DMS79 (cell line): ENCODE data around the gene CCDC171.

ENCODE experiments used
- DNase-seq: peaks from one replicate; lab custom pipeline; 2025; lab: John Stamatoyannopoulos, UW

Gene CCDC171

DNA sequence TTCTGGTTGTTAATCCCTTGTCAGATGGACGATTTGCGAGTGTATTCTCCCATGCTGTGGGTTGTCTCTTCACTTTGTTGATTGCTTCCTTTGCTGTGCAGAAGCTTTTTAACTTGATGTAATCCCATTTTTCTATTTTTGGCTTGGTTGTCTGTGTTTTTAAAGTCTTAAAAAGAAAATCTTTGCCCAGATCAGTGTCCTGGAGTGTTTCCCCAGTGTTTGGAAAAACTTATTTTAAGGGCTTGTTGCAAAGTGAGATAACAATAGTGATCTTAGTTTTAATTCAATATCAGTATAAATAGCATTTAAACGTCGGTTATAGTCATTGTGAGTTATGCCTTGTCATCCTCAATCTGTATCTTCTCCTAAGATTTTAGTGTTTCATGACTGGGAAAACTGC lies 329.5 kb downstream of the CCDC171 start:
- DNase-seq: no peak

DNA sequence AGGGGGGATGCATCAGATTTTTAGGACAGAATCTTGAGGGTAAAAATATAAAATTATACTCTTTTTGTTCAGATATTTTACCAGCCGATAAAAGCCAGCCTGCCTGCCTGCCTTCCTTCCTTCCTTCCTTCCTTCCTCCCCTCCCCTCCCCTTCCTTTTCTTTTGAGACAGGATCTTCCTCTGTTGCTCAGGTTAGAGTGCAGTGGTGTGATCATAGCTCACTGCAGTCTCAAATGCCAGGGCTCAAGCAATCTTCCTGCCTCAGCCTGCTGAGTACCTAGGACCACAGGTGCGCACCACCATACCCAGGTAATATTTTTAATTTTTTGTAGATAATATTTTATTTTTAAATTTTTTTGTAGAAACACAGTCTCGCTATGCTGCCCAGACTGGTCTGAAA lies 330.0 kb downstream of the CCDC171 start:
- no peak for DNase-seq

DNA sequence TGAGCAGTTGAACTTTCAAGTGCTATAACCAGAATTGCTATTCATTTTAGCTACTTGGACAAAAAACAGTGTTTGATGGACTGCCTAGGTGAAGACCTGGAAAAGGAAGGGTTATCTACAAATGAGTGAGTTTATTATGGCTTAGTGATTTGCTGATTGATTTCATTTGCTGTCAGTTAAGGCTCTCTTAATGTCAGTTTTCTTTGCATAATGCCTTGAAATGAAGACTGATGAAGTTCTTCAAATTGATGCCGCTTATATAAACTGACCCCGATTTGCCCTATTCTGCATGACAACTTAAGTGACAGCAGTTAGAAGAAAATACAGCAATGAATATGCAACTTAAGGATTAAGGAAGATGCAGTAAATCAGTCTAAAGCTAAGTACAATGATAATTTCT lies 332.6 kb downstream of the CCDC171 start:
- DNase-seq: no peak

DNA sequence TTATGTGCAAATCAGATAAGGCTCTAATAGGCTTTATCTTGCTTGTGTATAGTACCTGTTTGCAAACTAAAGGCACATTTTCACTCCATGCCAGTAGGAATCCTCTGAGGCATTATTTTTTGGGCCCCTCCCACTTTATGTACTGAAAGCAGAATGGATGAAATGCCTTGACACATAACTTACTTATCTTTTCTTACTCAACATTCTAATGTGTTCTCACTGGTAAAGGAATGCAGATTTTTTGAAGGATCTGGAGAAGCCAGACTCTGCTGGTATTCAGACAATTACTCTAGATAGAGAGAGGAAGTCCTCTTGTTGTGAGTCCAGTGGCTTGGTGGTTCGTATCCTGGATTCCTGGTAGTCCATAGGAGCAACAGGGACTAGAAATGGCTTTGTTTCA lies 336.7 kb downstream of the CCDC171 start:
- no peak for DNase-seq

DNA sequence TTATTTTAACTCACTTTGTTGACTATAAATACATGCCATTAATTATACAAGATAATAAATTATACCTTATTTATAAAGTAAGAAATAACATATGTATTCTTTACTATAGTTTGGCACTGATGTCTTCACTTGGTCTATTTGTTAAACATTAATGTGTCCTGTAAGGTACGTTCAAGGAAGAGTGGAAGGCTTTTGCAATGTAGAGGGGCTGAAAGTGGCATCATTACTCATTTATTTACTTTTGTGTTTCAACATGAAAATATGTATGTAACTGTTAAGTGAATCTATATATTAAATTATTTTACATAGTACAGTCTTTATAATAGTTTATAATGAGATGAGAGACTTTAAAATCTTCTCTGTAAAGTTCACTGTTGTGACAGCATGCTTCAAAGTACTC lies 348.7 kb downstream of the CCDC171 start:
- no peak for DNase-seq

DNA sequence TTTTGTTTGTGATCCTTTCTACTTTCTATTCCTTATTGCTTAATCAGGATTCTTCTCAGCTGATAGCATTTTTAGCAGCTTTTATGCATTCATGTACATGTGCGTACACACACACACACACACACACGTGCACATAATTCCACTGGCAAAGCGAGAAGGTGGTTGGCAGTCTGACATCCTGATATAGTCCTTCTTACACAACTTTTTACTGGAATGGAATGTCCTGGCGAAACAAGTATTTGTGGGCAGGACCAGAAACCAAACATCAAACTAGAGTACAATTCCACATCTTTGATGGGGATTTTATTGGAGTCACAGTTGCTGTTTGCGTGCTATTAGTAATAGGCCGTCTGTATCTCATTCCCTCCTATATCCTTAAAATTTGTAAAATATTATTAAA lies 356.5 kb downstream of the CCDC171 start:
- DNase-seq: no peak

DNA sequence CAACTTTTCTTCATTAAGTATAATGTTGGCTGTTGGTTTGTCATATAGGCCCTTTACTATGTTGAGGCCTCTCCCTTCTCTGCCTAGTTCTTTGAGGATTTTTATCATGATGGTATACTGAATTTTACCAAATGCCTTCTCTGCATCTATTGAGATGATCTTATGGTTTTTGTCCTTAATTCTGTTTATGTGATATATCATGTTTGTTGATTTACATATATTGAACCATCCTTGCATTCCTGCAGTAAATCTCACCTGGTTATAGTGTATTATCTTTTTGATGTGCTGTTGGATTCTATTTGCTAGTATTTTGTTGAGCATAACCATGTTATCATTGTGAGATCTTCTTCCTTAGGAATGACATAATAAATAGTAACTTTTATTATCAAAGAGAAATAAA lies 362.9 kb downstream of the CCDC171 start:
- DNase-seq: no peak

DNA sequence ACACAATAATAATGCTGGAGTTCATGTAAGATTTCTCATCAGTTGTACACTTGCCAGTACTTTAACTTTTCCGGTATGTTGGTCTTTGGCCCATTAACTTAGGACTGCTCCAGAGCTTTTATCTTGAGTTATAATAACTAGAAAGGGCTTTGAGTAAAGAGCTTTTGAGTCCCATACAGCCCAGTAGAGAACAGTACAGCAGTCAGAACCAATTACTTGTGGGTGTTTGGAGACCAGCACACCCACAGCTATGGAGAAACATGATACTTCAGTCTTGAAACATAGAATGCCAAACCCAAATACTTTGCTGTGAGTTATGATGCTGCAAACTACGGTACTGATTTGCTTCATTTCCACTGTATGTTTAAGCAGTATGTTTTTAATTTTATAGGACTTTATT lies 374.3 kb downstream of the CCDC171 start:
- DNase-seq: no peak

DNA sequence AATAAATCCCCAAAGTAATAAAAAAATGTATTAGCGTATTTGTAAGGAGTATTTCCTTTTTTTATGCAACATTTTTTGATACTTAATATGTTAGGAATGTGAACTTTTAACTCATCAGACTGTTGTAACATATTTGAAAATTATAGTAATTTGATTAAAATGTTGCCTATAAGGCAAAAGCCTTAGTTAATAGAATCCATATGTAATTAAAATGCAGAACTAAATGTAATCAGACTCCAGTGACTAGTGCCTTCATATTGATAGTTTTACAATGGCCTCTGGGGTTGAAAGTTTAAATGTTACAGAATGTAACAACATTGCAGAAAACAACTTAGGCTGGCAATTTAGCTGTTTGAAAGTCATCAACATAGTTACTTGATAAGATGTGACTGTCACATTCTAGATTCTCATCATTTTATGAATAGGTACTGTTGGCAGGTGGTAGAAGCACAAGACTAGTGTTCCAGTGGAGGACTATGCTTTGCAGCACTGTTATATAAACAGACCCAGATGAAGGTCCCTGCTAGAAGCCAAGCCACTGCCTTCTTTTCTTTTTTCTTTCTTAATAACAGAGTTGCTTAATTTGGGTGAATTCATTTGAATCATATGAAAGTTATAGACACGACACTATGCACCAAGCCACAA lies 382.9 kb downstream of the CCDC171 start:
- no peak for DNase-seq

DNA sequence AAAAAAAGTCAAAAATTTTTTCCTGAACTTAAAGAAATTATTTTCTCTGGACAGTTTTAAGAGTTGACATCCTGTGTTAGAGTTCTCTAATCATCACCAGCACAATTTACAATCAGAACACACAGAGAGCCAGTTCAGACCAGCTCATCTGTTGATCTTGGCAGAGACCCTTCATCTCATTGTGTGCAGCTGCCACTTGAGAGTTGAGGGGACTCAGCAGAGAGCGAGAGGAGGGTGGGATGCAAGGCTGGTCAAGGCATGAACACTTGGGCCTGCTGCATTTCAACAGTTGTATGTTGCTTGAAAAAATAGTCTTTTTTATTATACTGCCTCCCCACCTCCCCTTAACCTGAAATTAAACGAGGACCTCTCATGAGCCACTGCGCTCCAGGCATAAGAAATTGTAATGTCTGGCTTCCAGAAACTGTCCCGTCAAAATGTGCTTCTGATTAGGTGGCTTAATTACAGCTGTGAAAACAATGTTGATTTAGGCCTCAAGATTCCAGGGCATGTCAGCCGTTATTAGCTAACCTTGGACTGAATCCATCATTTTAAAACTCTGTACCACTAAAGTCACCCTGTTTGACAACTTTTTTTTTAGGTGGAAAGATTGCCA lies 383.6 kb downstream of the CCDC171 start:
- peak; percentile 89 for DNase-seq

DNA sequence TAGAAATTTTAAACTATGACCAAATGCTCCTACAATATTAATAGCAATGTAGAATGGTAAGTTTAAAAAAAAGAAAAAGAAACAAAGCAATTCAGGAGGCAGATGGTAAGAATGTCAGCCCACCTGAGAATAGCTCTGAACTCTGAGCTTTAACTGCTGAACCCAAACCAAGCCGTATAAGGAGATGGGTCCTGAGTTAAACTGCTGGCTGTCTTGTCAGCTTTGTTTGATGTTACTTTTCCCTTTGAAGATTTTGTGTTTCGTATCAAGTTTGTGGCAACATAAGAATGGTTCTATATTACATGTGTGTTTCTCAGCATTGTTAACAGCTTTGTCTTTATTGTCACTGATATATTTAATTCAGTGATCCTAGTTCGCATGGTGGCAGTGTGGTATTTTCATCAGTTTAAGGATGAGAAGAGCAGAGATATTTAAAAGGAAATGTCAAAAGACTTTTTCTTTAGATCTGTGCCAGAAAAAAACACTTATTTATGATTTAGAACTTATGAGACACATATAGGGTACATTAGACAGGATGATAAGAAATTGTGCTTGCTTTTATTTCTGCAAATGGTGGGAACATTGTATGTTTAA lies 390.1 kb downstream of the CCDC171 start:
- DNase-seq: no peak

DNA sequence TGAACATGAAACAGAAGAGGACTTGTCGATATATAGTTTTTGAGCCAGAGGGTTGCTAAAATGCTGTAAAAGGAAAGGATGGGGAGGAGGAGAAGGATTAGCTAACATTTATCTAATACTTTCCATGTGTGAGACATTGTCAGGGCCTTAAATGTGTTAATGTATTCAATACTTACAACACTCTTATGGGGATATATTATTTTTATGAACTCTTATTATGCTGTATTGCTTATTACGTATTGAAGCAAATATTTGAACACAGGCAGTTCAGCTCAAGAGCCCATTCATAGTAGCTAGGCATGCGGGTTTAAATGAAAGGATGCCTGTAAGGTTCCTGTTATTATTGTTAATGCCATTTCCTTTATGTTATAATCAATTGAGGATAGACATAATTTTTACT lies 391.5 kb downstream of the CCDC171 start:
- DNase-seq: no peak

DNA sequence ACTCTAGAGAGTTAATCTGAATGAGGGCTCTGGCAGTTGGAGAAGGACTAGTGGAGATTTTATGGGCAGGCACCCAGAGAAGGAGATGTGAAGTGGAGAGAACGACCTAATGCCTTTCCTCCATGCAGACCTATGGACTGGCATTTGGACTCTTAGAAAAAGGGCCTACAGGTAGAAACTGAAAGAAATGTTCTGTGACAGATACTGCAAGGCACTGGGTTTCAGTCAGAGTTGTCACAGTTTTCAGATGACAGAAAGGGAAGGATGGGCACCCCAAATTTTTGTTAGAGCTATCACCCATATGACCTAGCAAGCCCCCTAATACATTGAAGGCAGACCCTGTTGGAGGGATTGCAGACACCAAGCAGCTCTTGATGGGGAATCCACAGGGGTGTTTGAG lies 406.8 kb downstream of the CCDC171 start:
- no peak for DNase-seq

DNA sequence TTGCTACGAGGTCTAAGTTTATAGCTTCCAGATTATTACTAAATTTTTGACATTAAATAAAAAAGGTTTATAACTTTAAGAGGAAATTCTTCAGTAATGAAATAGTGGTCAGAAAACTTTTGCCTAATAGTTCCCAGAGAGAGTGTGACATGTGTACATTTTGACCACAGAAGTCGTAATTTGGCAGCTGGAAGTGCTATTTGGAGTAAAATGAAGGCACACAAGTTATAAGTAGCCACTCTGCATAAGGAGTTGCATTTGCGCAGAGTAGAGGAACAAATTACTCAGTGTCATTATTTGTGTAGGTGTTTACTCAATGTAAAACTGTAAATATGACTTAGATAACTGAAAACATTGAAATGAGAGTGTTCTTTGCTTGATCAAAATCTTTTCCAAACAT lies 408.4 kb downstream of the CCDC171 start:
- no peak for DNase-seq

DNA sequence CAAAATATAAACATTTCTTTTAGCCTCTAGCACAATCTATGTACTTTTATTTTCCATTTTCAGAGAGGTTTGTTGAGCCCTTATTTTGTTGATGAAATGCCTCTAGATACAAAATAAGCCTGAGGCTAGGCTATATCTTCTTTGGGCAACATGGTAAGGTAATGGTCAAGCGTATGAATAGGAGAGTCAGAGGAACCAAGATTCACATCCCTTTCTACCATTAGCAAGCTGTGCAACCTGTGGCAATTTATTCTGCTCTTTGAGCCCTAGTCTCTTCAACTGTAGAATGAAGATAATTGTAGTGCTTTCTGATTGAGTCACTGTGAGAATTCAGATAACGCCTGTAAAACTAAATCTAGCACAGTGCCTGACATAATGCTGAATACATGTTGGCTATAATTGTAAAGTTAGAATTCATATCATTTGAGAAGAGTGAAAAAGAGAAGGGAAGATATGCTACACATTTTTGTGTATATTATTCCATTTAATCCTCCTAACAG lies 412.5 kb downstream of the CCDC171 start:
- no peak for DNase-seq

DNA sequence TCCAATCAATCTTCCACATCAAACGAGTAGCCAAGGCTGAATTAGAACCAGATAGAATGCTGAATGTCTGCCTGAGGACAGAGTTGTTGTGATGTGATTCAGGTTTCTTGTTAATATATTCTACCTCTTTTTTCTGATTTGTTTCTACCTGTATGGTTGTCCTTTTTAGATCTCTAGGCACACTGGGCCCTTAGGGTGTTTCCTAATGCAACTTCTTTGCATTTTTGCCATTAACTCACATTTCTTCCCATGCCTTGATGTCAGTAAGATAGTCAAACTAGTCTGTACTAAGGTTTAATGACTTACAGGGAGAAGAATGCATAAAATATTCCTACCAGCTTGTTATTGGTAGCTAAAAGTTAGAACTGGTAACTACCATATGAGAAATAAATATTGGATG lies 413.6 kb downstream of the CCDC171 start:
- DNase-seq: no peak

DNA sequence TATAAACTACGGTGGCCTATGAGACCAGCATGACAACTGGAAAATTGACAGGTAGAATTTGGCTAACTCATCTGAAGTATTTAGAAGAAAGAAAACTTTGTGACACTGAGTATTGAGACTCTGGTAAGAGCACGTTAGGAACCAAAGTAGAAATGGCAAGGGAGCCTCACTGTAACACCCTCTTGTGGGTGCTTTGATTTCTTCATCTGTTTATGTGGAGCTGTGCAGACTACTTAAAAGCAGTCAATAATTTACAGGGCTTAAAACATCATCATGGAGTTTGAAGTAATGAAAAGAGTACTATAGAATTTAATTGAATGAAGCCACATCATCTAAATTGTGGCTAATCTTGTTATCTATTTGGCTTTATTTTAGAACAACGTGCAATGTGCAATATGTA lies 414.2 kb downstream of the CCDC171 start:
- no peak for DNase-seq

DNA sequence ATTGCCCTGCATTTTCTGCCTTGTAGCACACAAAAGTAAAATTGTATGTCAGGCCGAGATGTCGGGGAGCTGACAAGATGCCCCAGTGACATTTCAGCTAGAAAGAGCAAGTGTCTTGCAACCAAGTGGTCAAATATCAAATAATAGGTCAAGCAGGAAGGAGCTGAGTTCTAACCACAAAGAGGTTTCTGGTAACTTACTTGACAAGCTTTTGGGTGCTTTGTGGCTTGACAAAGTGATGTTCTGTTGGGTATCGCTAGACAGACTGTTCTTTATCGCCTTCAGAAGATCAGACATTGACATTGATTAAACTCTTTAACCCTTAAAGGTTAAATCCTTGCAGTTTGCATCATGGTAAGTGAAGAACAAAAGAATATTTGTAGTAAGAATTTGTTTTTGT lies 419.9 kb downstream of the CCDC171 start:
- no peak for DNase-seq

DNA sequence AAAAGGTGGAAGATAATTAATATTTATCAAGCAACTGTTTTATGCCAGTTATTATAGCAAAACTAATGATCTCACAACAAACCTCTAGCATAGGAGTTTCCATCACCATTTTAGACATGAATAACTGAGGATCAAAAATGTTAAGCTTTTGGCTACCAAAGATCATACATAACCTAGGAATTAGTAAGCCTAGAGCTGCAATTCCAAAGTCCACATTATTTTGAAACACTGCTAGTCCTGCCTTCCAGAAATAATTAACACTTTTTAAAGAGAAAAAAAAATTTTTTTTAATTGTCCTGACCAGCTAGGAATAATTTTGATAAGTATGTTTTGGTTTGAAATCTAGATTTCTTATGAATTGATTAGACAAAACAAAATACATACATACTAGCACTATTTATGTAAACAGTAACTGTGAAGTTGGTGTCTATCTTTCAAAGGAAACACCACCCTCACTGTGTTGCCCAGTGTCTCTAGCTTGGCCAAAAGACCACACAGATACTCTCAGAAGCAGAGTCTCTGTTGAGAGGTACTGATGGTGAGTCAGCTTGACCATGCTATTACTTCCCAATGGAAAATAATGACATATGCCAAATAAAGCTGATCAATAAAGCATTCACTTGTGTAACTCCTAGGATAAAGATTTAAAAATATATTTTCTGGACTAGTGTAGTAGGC lies 422.4 kb downstream of the CCDC171 start:
- DNase-seq: no peak

DNA sequence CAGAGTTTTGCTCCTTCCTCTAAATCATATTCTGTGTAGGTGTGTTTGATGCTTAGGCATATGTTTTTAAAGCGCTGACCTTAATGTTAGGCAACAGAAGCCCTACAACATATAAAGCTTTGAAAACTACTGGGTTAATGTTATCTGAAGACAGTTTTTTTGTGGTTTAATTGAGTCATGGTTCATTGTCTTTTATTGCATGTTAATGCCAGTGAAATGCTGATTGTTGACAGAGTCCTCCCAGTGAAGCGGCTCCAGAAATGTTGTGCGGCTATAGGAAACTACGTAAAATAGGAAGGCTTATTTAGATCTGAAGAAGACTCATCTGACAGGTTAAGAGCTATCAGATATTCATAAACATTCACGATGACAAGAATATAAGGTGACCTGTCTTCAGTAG lies 424.6 kb downstream of the CCDC171 start:
- peak; percentile 6 for DNase-seq

DNA sequence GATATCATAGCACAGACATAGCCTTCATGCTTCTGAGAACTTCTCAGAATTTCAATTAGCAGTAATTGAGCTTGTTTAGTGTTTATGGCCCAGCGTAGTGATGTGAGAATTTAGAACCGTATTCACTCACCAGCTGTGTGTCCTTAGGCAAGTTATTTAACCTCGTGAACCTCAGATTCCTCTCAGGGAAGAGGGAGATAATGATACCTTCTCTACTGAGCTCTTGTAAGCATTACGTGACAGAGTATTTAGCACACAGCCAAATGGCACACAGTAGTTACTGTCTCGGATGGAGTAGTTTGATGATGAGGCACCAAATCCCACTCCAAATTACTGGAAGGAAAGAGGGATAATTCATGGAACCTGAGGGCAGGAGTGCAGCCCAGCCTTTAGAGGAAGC lies 429.3 kb downstream of the CCDC171 start:
- no peak for DNase-seq

DNA sequence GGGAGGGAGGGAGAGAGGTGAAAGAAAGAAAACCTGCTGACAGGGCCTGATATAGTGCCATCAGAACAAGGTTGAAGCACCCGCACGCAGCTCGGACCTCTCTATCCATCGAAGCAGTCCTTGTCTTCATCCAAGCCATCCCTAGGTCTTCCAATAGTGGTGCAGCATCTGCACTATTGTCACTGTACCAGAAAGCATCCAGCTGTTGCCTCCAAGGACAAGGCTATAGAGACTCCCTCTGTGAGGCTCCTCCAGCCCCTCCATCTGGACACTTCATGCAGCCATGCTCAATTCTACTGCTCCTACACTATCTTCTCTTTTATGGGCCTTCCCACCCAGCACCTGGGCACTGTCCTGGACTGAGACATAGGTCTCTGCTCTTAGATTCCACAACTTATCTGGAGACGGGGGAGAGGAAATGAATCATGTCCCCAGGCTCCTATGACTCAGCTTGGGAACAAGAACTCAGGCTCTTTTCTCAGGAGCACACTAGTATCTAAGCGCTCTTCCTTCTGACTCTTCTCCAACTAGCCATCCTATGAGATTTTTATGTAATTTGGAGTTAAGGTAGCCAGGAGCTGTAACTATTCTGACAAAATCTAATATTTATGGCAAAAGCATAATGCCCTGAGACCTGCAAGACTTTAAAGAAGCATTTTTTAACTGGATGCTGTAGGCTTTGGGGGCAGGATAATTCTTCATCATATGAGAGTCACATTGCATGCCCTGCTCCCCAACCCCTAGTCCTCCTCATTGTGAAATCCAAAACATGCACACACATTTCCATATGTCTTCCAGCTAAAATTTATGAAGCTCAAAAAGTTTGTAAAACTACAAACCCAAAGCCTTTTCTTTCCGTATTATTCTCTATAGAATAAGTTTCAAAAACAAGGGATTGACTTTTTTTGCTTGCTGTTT lies 446.8 kb downstream of the CCDC171 start:
- DNase-seq: no peak
